DMS53 treated with DMSO at 0.1 percent for 48 hours (cell line): ENCODE data around the gene ANKS1A.

ENCODE experiments used
- DNase-seq: peaks from one replicate; lab custom pipeline; 2025; ENCODE audit not compliant: unreplicated experiment; lab: John Stamatoyannopoulos, UW

ANKS1A gene

DNA sequence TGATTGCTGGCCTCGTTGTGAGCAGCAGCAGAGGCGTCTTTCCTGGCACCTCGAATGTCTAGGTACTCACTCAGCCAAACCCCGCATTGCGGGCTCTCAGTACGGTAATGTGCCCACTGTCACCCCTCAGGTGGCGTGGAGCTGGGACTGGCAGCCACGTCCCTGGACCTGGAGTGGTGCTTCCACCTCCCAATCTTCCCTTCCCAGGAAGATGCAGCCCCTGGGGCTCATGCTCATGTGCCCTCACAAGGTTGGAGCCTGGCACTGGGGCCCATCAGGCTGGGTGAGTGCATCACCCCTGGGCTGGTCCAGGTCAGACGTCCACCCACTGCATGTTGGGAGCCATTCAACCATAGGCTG, 176.4 kb downstream of the ANKS1A start:
- DNase-seq: no peak

DNA sequence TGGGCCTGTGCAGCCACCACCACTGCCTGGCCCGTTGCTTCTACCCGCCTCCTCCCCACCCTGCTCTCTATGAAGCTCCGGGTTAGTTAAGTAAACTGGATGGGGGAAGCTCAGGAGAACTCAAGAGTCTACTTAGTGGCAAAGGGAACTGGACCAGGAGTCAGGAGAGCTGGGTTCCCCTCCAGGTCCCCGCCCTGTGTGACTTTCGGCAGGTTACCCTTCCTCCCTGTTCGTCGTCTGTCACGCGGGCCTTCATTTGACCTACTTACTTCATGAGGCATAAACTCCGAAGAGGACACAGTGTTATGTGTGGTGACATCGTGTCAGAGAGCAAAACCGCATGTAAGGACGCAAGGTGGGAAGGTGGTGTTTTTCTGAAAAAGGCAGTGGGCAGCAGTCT, 176.8 kb downstream of the ANKS1A start:
- DNase-seq: no peak

DNA sequence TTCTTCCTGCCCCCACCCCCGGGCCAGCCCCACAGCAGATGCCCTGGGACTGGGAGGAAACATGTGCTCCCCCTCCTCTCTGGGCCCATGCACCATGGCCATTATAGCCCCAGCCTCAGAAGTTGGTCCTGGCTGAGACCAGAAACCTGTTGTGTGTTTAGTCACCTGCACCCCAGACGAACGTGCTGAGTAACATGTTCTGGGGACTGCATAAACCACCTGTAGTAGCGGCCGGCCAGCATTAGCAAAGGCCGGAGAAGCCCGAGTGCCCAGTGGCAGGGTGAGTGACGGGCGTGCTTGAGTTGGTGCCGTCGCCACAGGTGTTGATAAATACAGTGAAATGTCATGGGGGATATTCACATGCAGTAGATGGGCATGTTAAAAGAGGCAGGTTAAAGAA, 178.2 kb downstream of the ANKS1A start:
- no peak for DNase-seq

DNA sequence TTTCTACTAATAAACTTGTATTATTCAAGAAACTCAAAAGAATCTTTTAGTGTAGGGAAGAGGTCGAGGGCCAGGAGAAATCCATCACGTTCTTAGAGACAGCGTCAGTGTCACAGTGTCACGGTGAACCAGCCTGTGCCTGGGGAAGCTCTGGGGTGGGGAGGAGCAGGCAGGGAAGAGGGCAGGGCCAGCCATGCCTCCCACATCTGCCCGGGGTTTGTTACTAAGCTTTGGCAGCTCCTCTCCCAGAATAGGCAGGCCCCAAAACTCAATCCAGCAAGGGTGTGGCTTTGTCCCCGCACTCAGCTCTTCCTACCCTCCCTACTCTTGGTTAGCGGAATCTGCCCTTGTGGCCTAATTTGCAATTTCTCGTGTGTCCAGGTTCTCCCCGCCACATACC, 179.2 kb downstream of the ANKS1A start:
- DNase-seq: no peak

DNA sequence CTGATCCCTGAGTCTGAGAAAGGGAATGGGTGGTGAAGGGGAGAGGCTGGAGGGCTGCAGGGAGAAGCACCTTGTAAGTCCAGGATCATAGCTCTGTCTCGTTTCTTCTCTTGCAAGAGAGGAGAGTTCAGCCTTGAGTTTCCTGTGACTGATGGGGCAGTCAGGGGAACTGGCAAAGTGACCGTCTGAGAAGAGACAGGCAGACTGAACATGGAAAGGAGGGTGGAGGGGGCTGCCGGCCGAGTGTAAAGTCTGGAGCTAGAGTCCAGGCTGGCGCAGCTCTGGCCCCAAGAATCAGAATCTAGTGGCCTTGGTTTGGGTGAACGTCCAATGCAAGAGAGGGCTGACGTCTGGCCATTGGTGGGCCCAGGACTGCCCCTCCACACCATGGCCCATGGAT, 179.6 kb downstream of the ANKS1A start:
- no peak for DNase-seq

DNA sequence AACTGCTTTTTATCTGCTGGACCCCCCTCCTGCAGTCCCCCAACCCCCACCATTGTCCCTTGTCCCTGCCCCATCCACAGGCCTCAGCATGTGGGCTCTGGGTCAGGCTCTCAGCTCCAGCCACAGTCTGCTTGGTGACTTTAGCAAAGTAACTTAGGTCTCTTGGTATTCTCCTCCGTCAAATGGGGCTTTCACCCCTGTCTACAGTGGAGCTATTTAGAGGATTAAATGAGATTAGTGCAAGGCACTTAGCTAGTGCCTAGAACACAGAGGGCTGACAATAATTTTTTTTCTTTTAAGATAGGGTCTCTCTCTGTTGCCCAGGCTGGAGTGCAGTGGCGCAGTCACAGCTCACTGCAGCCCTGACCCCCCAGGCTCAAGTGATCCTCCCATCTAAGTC, 180.2 kb downstream of the ANKS1A start:
- DNase-seq: no peak

DNA sequence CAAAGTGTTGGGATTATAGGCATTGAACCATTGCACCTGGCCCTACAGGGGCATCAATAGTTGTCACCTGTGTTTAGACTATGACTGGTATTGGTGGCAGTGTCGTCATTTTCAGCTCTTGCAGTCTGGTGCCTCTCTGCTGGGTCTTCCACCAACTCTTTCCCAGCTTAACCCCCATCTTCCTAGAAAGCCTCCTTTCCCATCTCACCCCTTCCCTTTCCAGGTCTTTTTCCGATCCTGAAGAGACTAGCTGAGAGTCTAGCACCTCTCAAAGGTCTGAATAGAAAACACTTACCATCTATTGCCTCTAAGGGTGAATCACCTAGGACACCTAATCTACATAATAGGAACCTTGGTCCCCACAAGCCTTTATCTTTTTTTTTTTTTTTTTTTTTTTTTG, 181.1 kb downstream of the ANKS1A start:
- no peak for DNase-seq

DNA sequence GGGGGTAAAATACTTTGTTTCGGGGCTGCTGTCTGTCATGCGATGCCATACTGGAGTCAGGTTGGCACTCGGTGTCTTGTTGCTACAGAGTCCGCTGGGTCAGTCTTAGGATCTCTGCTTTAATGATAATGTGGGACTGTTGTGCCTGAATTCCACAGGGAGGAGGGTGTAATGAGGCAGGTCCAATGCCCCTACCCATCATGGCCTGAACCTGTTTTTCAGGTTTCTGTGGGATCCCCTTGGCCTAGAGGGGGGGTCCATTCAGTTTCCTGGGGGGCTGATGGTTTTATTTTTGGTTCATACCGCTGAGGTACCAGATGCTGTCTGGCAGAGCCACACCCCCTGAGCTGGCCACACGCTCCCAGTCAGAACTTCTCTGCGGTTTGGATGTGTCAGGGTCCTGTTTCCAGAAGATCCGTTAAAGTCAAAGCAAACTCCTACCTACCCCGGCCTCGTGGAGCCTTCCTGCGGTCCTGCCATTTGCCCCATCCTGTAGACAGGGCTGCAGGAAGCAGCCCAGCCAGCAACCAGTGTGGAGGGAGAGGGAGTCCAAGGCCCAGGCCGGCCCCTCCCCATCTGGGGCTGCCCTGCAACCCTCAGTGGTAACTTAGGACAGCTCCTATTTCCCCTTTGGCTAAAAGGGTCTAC, 182.4 kb downstream of the ANKS1A start:
- no peak for DNase-seq

DNA sequence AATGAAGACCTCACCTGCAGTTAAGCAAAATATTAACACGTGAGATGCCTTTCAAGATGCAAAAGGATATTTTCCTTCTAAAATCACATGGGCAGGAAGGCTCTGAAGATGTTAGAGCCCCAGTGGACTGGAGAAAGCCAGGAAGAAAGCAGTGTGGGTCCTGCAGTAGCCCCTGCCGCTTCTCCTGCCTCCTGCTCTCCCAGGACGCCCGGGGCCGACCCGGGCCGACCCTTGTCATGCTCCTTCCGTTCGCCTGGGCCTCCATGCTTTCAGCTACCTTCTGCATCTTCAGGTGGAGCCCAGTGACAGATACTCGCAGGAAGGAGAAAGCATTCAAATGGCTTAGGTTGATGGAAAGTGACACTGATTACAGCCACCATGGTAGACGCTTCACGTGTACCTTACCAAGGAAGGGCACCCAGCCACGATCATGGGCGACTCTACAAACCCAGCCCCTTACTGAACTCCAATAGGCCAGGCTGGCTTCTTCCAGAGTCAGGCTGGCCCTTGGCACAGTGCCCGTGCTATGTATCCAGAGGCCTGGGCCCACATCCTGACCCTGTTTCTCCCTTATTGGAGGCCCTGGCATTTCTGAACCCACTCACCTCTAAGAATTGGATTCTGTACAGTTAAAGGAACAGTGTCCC, 183.1 kb downstream of the ANKS1A start:
- DNase-seq: no peak

DNA sequence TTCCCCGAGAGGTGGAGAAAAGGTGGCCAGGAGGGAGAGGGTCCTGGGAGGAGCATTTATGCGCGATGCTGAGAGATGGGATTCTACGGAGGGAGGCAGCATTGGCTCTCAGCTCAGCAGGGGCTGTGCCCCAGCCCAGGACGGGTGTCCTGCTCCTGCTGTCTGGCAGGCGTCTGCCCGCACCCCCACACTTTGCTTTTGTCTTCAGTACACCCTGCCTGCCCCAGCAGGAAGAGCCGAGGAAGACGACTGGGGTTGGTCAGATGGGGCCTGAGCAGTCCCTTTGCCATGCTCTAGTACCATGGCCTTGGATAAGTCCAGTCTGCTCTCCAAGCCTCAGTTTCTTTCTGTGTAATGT, 183.6 kb downstream of the ANKS1A start:
- no peak for DNase-seq

DNA sequence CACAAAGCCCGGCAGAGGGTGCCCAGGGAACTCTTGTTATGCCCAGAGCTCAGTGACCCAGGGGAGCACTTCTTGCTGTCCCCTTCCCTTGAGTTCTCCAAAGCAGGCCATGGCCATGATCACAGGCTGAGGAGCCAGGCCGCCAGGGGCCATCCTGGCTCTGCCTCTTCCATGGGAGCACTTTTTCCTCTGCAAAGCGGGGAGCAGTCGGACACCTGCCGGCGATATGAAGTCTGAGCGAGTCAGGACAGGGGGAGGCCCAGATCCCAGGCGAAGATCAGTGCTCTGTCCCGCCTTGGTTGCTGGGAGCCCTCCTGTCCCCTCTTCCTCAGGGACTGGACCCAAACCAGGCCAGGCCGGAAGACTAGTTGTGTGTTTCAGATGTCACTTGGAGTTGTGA, 184.2 kb downstream of the ANKS1A start:
- DNase-seq: no peak

DNA sequence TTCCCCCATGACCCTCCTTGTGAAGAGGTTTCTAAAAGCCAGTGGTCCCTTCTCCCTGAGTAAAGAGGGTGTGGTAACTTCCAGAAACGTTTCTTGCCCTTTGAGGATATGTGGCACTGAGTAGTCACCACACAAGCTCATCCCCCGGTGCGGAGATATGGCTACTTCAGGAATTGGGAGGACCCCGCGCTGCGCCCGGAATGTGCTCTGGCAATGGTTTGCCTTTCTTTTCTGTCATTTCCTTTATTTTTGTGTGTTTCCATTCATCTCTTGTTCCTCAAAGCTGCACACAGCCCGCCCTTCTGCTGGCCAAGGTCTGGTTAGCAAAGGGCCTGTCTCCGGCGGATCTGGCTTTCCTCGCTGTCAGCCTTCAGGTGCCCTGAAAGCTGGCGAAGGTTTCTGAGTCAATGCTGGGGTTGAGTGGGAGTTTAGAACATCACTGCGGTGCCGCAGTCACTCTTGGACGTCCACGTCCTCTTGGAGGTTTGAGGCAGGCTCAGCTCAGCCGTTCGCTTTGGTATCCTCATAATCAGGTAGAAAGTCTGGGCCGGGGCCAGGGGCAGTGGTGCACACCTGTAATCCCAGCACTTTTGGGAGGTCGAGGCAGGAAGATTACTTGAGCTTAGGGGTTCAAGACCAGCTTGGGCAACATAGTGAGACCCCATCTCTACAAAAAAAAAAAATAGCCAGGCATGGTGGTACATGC, 184.9 kb downstream of the ANKS1A start:
- DNase-seq: no peak

DNA sequence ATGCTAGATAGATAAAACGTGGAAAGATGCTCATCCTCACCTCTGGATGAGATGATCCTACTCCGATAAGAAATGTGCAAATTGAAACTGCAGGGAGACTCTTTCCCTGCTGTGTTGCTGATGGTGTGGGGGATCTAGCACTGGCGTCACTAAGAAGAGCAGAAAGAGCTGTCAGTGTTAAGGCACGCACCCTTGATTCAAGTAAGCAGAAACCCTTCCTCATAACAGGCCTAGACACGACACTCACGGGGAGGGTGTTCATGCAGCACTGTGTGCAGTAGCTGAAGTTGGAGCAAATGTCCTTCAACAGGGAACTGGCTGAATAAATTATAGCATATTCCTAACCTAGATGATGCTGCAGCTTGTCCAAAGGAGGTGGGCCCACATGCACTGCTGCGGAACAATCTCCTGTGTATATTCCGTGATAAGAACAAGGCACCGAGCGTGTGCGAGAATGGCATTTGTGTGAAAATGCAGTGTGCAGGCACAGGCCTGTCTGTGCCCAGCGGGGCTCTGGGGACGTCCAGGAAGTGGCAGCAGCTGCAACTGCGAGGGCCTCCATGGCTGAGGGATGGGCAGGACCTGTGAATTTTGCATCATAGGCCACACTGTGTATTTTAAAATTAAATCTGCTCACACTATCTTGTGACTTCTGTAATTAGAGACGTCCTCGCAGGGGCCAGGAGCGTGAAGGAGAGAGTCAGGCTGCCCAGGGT, 188.1 kb downstream of the ANKS1A start:
- no peak for DNase-seq

DNA sequence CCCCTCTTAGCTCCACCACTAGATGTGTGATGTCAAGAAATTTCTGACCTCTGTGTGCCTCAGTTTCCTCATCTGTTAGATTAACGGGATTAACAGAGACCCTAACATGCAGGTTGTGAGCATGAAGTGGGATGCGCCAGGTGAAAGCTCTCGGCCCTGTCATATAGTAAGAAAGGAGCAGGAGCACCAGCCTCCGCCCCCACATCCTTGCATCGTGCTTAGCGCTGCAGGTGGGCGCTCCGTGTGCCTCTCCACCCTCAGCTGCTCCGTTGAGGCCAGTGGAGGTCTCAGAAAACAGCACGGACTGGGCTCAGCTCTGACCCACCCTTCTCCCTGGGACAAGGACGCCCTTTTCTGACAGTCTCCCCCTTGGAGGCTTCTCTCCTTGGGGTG, 188.7 kb downstream of the ANKS1A start:
- no peak for DNase-seq

DNA sequence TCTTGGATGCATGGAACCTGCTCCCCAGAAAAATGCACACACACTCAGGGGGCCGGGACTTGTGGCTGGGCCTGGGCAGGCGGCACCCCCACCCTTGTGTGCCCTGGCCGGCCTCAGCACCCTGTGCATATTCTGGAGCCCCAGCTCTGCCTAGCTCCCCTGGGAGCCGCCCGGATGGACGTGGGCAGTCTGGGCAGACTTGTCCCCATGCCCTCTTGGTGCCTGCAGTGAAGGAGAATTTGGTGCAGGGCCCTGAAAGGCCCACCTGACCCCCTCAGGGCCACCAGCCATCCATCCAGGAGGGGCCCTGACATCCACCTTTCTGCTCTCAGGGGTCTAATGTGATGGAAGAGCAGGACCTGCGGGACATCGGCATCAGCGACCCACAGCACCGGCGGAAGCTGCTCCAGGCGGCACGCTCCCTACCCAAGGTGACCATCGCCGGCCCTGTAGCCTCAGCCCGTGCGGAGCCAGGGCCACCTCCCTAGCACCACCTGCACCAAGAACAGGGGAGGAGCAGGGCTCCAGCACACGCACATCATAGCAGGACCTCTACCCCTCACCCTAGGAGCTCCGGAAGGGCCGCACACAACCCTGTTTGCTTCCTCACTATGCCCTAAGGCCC, 189.3 kb downstream of the ANKS1A start:
- DNase-seq: no peak

DNA sequence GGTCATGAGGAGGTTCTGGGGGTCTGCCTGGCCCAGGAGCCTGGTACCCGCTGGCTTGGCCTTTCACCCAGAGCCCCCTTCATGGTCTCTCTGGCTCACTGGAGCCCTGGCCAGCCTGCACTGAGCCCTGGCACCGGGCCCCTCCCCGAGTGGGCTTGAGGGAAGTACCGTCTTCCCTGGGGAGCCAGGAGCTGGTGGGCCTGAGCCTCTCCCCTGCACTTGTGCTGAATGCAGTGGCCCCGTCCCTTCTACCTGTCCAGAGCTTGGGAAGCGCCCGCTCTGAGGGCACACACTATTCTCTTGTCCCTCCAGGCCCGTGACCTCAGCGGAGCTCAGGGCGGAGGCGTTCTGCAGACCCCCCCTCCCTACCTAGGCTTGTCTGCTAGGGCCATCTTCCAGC, 189.8 kb downstream of the ANKS1A start:
- no peak for DNase-seq

DNA sequence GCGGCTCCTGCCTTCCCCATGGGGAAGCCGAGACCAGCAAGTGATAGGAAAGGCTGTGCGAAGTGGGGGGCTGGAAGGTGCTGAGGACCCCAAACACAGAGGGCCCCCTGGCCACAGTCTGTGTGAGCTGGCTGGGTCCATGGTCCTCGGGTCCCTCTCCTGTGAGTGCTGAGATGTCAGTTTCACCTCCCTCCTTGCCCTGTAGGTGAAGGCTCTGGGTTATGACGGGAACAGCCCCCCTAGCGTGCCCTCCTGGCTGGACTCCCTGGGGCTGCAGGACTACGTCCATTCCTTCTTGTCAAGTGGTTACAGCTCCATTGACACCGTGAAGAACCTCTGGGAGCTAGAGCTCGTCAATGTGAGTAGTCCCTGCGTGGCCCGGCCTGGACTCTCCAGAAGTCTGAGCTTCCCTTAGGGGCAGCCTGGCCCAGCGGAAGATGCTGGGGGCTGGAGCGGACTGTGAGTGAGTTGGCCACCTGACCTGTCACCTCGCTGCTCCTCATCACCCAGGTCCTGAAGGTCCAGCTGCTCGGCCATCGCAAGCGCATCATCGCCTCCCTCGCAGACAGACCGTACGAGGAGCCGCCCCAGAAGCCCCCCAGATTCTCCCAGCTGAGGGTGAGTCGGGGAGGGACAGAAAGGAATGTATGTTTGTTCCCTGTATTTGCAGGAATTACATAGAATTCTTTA, 190.4 kb downstream of the ANKS1A start:
- no peak for DNase-seq

DNA sequence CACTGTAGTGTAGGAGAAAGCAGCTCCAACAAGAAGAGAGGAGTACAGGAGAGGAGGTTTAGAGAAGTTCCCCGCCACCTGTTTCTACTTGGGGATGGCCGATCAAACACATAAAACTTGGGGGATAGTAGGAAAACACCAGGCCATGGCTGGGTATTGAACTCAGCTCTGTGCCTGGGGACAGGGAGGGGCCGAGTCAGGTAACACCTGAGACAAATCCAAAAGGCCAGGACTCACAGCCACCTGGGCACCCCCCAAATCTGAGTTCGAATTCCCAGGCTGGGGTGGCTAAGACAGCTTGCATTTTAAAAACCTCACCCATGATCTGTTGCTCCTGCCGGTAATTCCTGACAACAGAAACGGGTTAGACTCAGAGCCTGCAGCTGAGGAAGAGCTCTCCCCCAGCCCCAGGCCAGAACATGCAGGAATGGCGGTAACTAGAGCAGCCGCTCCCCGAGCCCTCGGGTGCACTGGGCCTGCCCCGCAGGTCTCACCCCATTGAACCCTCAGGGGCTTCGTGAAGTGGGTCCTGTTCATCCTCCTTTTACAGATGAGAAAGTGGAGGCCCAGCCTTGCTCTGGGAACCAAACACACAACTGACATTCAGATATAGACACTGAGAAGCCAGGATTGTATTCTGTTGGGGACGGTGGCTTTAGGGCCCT, 191.1 kb downstream of the ANKS1A start:
- no peak for DNase-seq

DNA sequence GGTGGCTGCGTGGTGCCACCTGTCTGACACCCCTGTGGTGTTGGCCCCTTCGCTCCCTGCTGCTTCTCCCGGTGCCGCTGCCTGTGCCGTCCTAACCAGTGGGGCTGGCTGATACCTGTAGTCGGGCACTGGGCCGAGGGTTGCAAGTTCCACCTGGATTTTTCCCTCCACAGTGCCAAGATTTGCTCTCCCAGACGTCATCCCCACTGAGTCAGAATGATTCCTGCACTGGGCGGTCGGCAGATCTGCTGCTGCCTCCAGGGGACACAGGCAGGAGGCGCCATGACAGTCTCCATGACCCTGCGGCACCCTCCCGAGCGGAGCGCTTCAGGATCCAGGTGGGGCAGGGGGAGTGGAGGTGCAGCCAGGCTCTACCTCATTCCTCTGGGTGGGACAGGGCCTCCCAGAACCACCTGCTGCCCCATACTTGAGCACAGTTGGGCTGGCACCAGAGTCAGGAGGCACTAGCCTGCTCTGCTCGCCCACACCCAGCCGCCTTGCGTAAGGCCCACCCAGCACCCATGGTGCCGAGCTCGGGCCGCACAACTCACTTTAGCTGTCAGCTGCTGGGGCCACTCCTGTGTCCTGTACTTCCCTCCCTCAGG, 191.9 kb downstream of the ANKS1A start:
- no peak for DNase-seq

DNA sequence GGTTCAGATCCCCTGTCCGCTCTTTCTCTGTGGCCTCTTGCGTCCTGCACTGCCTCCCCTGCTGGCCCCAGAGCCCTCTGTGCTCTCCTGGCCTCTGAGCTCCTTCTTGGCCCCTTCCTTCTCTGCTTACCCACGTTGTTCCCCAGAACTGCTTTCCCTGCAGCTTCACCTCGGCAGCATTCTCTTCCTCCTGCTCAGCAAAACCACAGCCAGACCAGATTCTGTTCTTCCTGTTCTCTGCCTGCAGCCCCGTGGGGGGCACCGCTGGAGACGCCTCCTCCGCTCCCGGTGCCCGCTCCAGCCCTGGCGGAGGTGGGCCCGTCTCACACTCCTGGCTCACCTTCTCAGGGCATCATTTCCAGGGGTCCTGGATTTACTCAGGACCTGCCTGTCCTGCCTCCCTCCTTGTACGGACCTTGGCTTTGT, 192.4 kb downstream of the ANKS1A start:
- DNase-seq: no peak
